ENCODE results near the gene POMP. TPM values are rescaled to one million over a fixed set of nuclear protein-coding genes. Genes with fewer than 3 reads are reported as not detected.

Gene POMP
- total RNA-seq, 1 experiment from 2014 or later: 92.0 TPM

- intact Hi-C loops (cut with micrococcal nuclease; ENCODE audit: unreplicated experiment) (no loop called here), in situ Hi-C loops (cut with HindIII; ENCODE audit: low pct_unique_long_range_greater_than_20kb, low sequenced_read_pairs) (no loop called here)
- ATAC-seq (no peak), DNase-seq (ENCODE audit: low read depth, low spot score) (no peak)
- H3K4me3 ChIP-seq (ENCODE audit: low read depth in 2 of 2, low read length in 2 of 2): no peak overlapping the region
- H3K27me3 ChIP-seq (ENCODE audit: control insufficient read depth, insufficient read depth, low read length): no peaks in the 10 kb centered on the region
- BruUV-seq (replicated peaks): no TSS peak
- no peaks in the 10 kb centered on the region for H3K4me1 ChIP-seq (ENCODE audit: control insufficient read depth, insufficient read depth, low read length)
- no peaks in the 10 kb centered on the region for H3K36me3 ChIP-seq (ENCODE audit: control insufficient read depth, insufficient read depth, low read length)
- no peak overlapping the region for H3K27ac ChIP-seq (ENCODE audit: low read length)
- ChIA-PET CTCF (no interaction called here), POLR2A (no interaction called here)
- no peaks in the 10 kb centered on the region for H3K9me3 ChIP-seq (ENCODE audit: control insufficient read depth, insufficient read depth, low read depth, low read length)
- TF ChIP-seq CTCF (IDR thresholded peaks at IDR 0.05): no peak
- no peak for TF ChIP-seq SIN3A (IDR thresholded peaks at IDR 0.05; ENCODE audit: borderline replicate concordance, insufficient read depth, low read depth, low read length)
- no peak for TF ChIP-seq POLR2AphosphoS5 (IDR thresholded peaks at IDR 0.05; ENCODE audit: low read depth, low read length)
- TF ChIP-seq TCF7L2 (IDR thresholded peaks at IDR 0.05; ENCODE audit: low read depth, low read length): no peak
- TF ChIP-seq REST (IDR thresholded peaks at IDR 0.05; ENCODE audit: insufficient read depth in 1 of 2, low read depth in 2 of 2, low read length in 1 of 2): no peak
These were observed 47.2 kb upstream of the POMP start for GRCh38 chr13:28611654-28612131.

- H3K27ac ChIP-seq (ENCODE audit: low read length): no peak overlapping the region
- no peak for TF ChIP-seq POLR2AphosphoS5 (IDR thresholded peaks at IDR 0.05; ENCODE audit: low read depth, low read length)
- TF ChIP-seq REST (IDR thresholded peaks at IDR 0.05; ENCODE audit: insufficient read depth in 1 of 2, low read depth in 2 of 2, low read length in 1 of 2): no peak
- TF ChIP-seq SIN3A (IDR thresholded peaks at IDR 0.05; ENCODE audit: borderline replicate concordance, insufficient read depth, low read depth, low read length): no peak
- no peak for TF ChIP-seq CTCF (IDR thresholded peaks at IDR 0.05)
- TF ChIP-seq TCF7L2 (IDR thresholded peaks at IDR 0.05; ENCODE audit: low read depth, low read length): no peak
- H3K9me3 ChIP-seq (ENCODE audit: control insufficient read depth, insufficient read depth, low read depth, low read length): no peaks in the 10 kb centered on the region
- POLR2A ChIA-PET: no interaction called here
- CTCF ChIA-PET: no interaction called here
- H3K36me3 ChIP-seq (ENCODE audit: control insufficient read depth, insufficient read depth, low read length): no peaks in the 10 kb centered on the region
- no peaks in the 10 kb centered on the region for H3K4me1 ChIP-seq (ENCODE audit: control insufficient read depth, insufficient read depth, low read length)
- H3K4me3 ChIP-seq (ENCODE audit: low read depth in 2 of 2, low read length in 2 of 2): no peak overlapping the region
- no peak for ATAC-seq
- no peak for DNase-seq (ENCODE audit: low read depth, low spot score)
- BruUV-seq (replicated peaks): no TSS peak
- H3K27me3 ChIP-seq (ENCODE audit: control insufficient read depth, insufficient read depth, low read length): no peaks in the 10 kb centered on the region
- intact Hi-C loops (cut with micrococcal nuclease; ENCODE audit: unreplicated experiment): no loop called here
- in situ Hi-C loops (cut with HindIII; ENCODE audit: low pct_unique_long_range_greater_than_20kb, low sequenced_read_pairs): no loop called here
These were observed 45.4 kb upstream of the POMP start for GRCh38 chr13:28613562-28613961.

Data from Panc1 (cell line).